ENCODE results near the gene NUAK1. TPM values are rescaled to one million over a fixed set of nuclear protein-coding genes. Genes with fewer than 3 reads are reported as not detected.

NUAK1 gene
- total RNA-seq, 1 experiment from 2014 or later = 1.3 TPM

DNA sequence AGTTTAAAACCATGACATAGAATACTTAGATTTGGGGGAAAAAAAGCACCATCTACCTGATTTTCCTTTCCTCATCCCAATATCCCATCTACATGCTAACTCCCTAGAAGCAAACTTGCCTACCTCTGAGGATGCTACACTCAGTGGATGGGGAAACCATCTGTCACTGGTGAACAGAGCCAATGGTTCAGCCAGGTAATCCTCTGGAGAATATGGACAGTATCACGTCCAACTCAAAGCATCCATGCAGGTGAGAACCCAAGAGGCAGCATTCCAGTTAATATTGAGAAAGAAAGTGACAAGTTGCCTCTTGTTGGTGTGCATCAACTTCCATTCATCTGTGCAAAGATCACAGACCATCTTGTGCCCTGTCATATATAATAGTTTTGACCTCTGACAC is 73.2 kb downstream of the NUAK1 start:
- Histone ChIP-seq H3K9me3 (ENCODE audit: low read depth, low read length, poor library complexity, severe bottlenecking) (no peaks in the 10 kb centered on the region), H3K4me3 (ENCODE audit: low read depth, low read length, poor library complexity, severe bottlenecking) (no peak overlapping the region), H3K36me3 (ENCODE audit: insufficient read depth, low read length, poor library complexity, severe bottlenecking) (no peaks in the 10 kb centered on the region), H3K27me3 (replicated peaks; ENCODE audit: insufficient read depth, low read depth, low read length, poor library complexity) (no peaks in the 10 kb centered on the region), H3K4me1 (ENCODE audit: insufficient read depth, low read length, poor library complexity, severe bottlenecking) (no peaks in the 10 kb centered on the region), H3K27ac (ENCODE audit: low read depth, low read length, poor library complexity, severe bottlenecking) (no peak overlapping the region)
- ChIA-PET CTCF (no interaction called here), POLR2A (ENCODE audit: low non-redundant PET) (no interaction called here)
- no peak for TF ChIP-seq EZH2 (IDR thresholded peaks at IDR 0.05; ENCODE audit: borderline replicate concordance, low read depth, low read length, poor library complexity, severe bottlenecking)
- TF ChIP-seq, protein P1, sequence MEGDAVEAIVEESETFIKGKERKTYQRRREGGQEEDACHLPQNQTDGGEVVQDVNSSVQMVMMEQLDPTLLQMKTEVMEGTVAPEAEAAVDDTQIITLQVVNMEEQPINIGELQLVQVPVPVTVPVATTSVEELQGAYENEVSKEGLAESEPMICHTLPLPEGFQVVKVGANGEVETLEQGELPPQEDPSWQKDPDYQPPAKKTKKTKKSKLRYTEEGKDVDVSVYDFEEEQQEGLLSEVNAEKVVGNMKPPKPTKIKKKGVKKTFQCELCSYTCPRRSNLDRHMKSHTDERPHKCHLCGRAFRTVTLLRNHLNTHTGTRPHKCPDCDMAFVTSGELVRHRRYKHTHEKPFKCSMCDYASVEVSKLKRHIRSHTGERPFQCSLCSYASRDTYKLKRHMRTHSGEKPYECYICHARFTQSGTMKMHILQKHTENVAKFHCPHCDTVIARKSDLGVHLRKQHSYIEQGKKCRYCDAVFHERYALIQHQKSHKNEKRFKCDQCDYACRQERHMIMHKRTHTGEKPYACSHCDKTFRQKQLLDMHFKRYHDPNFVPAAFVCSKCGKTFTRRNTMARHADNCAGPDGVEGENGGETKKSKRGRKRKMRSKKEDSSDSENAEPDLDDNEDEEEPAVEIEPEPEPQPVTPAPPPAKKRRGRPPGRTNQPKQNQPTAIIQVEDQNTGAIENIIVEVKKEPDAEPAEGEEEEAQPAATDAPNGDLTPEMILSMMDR (conservative IDR thresholded peaks at IDR 0.05; ENCODE audit: low read depth, low read length) = no peak
- no TSS peak for BruUV-seq (replicated peaks)
- no peak for DNase-seq (ENCODE audit: low spot score)
- intact Hi-C loops (cut with micrococcal nuclease; ENCODE audit: unreplicated experiment) = no loop called here

DNA sequence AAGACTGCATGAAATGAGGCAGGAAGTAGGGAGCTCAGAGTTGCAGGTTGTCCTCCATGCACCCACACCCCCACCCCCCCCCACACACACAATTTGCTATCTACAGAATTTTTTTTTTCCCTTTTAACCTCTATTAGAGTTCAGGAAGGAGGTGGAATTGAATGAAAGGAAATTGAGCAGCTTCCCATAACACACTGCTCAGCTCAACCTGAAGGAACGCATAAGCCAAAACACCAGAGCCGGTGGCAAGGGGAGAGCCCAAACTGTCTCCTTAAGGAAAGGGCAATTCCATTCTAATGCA is 74.1 kb downstream of the NUAK1 start:
- Histone ChIP-seq H3K36me3 (ENCODE audit: insufficient read depth, low read length, poor library complexity, severe bottlenecking) (no peaks in the 10 kb centered on the region), H3K27ac (ENCODE audit: low read depth, low read length, poor library complexity, severe bottlenecking) (no peak overlapping the region), H3K27me3 (replicated peaks; ENCODE audit: insufficient read depth, low read depth, low read length, poor library complexity) (no peaks in the 10 kb centered on the region), H3K4me1 (ENCODE audit: insufficient read depth, low read length, poor library complexity, severe bottlenecking) (no peaks in the 10 kb centered on the region), H3K4me3 (ENCODE audit: low read depth, low read length, poor library complexity, severe bottlenecking) (no peak overlapping the region), H3K9me3 (ENCODE audit: low read depth, low read length, poor library complexity, severe bottlenecking) (no peaks in the 10 kb centered on the region)
- BruUV-seq (replicated peaks) = no TSS peak
- DNase-seq (ENCODE audit: low spot score) = no peak
- TF ChIP-seq, protein P1 (conservative IDR thresholded peaks at IDR 0.05; ENCODE audit: low read depth, low read length) = no peak
- no peak for TF ChIP-seq EZH2 (IDR thresholded peaks at IDR 0.05; ENCODE audit: borderline replicate concordance, low read depth, low read length, poor library complexity, severe bottlenecking)
- CTCF ChIA-PET = no interaction called here
- POLR2A ChIA-PET (ENCODE audit: low non-redundant PET) = no interaction called here
- intact Hi-C loops (cut with micrococcal nuclease; ENCODE audit: unreplicated experiment) = no loop called here

DNA sequence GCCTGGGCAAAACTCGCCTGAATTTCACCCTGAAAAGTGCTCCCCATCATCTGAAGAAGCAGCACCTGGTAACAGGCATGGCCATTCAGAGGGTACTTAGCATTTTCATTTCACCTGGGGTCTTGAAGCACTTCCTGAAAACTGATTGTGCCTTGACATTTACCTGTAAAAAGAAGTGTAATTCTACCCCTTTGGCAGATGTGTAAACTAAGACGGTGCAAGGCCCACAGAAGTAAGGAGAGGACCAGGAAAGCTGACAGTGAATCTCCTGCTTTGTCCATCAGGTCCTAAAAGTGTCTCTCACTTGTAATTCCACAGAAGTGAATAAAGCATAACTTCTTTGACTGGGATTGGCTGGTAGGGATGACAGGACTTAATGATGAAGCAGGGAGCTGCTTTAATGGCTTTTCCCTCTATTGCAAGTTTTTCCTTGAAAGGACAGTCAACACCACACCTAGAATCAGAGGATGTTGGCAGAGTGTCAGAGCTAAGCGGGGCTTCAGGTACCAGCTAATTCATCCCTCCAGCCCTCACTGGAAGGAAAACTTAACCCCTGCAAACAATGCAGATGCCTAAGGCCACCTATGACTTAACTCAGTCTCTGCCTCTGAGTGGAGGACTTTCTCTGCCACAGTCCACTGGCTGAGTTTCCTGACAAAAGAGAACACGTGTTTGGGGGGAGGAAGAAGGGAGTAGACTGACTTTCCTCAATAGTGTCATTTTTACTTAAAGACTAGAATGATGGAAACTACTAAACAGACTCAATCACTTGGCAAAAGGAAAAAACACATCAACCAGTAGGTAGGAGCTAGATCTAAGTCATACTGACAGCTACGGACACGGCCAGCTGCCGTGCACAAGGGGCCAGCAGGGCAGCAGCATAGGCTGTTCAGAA is 74.7 kb downstream of the NUAK1 start:
- ChIA-PET POLR2A (ENCODE audit: low non-redundant PET) (no interaction called here), CTCF (no interaction called here)
- no peaks in the 10 kb centered on the region for H3K9me3 ChIP-seq (ENCODE audit: low read depth, low read length, poor library complexity, severe bottlenecking)
- no peak overlapping the region for H3K4me3 ChIP-seq (ENCODE audit: low read depth, low read length, poor library complexity, severe bottlenecking)
- no peaks in the 10 kb centered on the region for H3K4me1 ChIP-seq (ENCODE audit: insufficient read depth, low read length, poor library complexity, severe bottlenecking)
- DNase-seq (ENCODE audit: low spot score) = no peak
- intact Hi-C loops (cut with micrococcal nuclease; ENCODE audit: unreplicated experiment) = no loop called here
- no TSS peak for BruUV-seq (replicated peaks)
- no peaks in the 10 kb centered on the region for H3K27me3 ChIP-seq (replicated peaks; ENCODE audit: insufficient read depth, low read depth, low read length, poor library complexity)
- no peaks in the 10 kb centered on the region for H3K36me3 ChIP-seq (ENCODE audit: insufficient read depth, low read length, poor library complexity, severe bottlenecking)
- no peak overlapping the region for H3K27ac ChIP-seq (ENCODE audit: low read depth, low read length, poor library complexity, severe bottlenecking)
- TF ChIP-seq, protein P1 (conservative IDR thresholded peaks at IDR 0.05; ENCODE audit: low read depth, low read length) = no peak
- TF ChIP-seq EZH2 (IDR thresholded peaks at IDR 0.05; ENCODE audit: borderline replicate concordance, low read depth, low read length, poor library complexity, severe bottlenecking) = no peak
